Muscle of leg (tissue), 11 donors: ENCODE measurements around the gene SLC22A7. TPM values are rescaled to one million over a fixed set of nuclear protein-coding genes. Genes with fewer than 3 reads are reported as not detected.
"Not testable (repeated sequence)": the region's sequence is repeated elsewhere in the genome, so short reads cannot be mapped to it uniquely, and the experiment has no call there.

ENCODE experiments used
- DNase-seq: peaks from one replicate; pipeline ENCODE4 v3.0.0; 2013
- H3K27ac ChIP-seq: one replicate; pipeline ENCODE4 v1.5.1; 2013; ENCODE audit warnings: mild to moderate bottlenecking, low read length, control low read depth
- H3K27me3 ChIP-seq: one replicate; pipeline ENCODE4 v1.6.1; 2013; ENCODE audit warnings: low read length; ENCODE audit not compliant: control insufficient read depth, insufficient read depth
- H3K36me3 ChIP-seq: one replicate; pipeline ENCODE4 v1.6.1; 2013; ENCODE audit warnings: low read length; ENCODE audit not compliant: control insufficient read depth, insufficient read depth
- H3K4me1 ChIP-seq: one replicate; pipeline ENCODE4 v1.6.1; 2013; ENCODE audit warnings: low read length; ENCODE audit not compliant: control insufficient read depth, insufficient read depth
- H3K4me3 ChIP-seq: one replicate; pipeline ENCODE4 v1.5.1; 2013; ENCODE audit warnings: low read length, control low read depth
- H3K9me3 ChIP-seq: replicated peaks from 2 replicates; pipeline ENCODE4 v1.6.1; 2013; ENCODE audit warnings: low read depth, low read length; ENCODE audit not compliant: control insufficient read depth
- WGBS: methylation state at CpG from one replicate; pipeline ENCODE4 v1.1.5; 2013; ENCODE audit warnings: missing lambda C conversion rate; ENCODE audit not compliant: insufficient coverage; 5-methylcytosine and 5-hydroxymethylcytosine counted together
- polyA plus RNA-seq, 8 donors: library from polyadenylated mRNA; unstranded; fragments of 120-200 nt; gene quantifications; one replicate each; pipeline versions ENCODE4 v1.2.1 to v1.2.3, GENCODE V29; 2013; ENCODE audit warnings: inconsistent platforms in 1 of 8, low replicate concordance in 1 of 8; ENCODE audit not compliant: insufficient read length in 8 of 8, insufficient read depth in 1 of 8
- total RNA-seq: library from RNA; stranded (reverse); fragments of 120-200 nt; gene quantifications from one replicate; pipeline ENCODE4 v1.2.4, GENCODE V29; 2013

The SLC22A7 gene
- total and polyA plus RNA-seq, 9 donors = 0.13 to 0.53 TPM; not detected in 7

DNA sequence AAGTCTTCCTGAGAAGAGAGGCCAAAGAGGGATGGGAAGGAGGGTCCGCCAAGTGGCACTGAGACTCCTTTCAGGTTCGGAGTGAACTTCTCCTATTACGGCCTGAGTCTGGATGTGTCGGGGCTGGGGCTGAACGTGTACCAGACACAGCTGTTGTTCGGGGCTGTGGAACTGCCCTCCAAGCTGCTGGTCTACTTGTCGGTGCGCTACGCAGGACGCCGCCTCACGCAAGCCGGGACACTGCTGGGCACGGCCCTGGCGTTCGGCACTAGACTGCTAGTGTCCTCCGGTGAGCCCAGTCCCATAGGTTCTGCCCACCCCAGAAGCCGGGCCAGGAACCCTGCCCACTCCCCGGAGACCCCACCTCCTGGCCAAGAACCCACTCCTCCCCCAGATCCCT lies 4.1 kb downstream of the SLC22A7 start:
- peaks cover 28% of the 10 kb centered on the region for H3K27me3 ChIP-seq

DNA sequence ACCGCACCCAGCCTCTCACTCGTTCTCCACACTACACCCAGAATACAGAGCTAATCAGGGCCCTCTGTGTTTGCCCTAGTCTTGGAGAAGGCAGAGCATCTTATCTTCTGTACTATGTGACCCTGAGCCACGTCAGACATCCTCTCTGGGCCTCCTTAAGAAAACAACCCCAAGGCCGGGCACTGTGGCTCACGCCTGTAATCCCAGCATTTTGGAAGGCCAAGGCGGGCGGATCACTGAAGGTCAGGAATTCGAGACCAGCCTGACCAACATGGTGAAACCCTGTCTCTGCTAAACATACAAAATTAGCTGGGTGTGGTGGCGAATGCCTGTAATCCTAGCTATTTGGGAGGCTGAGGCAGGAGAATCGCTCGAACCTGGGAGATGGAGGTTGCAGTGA lies 4.9 kb downstream of the SLC22A7 start:
- DNase-seq, H3K27ac ChIP-seq, H3K9me3 ChIP-seq, H3K4me3 ChIP-seq, H3K36me3 ChIP-seq, H3K4me1 ChIP-seq: not testable (repeated sequence)
- peaks cover 35% of the 10 kb centered on the region for H3K27me3 ChIP-seq
- WGBS = 85% methylated on average over 7 of the region's 11 CpGs

More for the DNA sequence above, 4.1 kb downstream of the SLC22A7 start:
- H3K4me3 ChIP-seq = no peak overlapping the region
- no peak overlapping the region for H3K27ac ChIP-seq
- WGBS = 64% methylated on average over 19 of the region's 19 CpGs
- no peaks in the 10 kb centered on the region for H3K9me3 ChIP-seq
- no peaks in the 10 kb centered on the region for H3K36me3 ChIP-seq
- no peaks in the 10 kb centered on the region for H3K4me1 ChIP-seq
- no peak for DNase-seq

DNA sequence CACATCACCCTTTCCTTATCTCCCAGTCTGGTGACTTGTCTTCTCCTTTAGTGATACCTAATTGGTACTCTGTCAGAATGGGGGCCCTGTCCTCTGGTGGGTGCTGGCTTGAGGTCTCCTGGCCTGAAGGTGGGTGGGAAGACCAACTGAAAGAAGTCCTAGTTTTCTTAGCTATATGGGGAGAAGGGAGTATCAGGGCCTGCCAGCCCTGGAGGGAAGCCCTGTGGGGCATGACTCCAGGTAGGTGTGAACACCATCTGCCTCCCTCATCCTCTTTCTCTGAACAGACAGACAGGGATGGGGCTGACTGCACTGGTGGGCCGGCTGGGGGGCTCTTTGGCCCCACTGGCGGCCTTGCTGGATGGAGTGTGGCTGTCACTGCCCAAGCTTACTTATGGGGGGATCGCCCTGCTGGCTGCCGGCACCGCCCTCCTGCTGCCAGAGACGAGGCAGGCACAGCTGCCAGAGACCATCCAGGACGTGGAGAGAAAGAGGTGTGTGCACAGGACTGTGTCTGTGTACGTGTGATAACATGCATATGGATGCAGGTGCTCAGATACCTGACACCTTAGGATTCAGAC lies 5.8 kb downstream of the SLC22A7 start:
- no peak overlapping the region for H3K27ac ChIP-seq
- WGBS = 56% methylated on average over 8 of the region's 8 CpGs
- H3K4me1 ChIP-seq = peaks cover 9% of the 10 kb centered on the region
- H3K27me3 ChIP-seq = peaks cover 37% of the 10 kb centered on the region
- no peaks in the 10 kb centered on the region for H3K36me3 ChIP-seq
- H3K4me3 ChIP-seq = no peak overlapping the region
- no peaks in the 10 kb centered on the region for H3K9me3 ChIP-seq
- DNase-seq = no peak

DNA sequence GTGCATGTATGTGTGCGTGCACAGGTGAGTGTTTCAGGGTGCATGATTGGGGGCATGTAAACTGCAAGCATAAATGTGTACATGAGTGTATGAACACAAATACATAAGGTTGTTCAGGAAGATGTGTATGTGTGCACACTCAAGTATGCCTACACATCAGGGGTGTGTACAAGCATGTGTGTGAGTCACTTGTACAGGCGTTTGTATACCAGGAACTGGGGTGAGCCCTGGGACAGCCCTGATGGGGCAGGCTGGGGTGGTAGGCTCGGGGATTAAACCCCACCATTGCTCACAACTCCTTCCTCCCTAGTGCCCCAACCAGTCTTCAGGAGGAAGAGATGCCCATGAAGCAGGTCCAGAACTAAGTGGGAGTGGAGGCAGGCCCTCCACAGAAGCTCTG lies 6.3 kb downstream of the SLC22A7 start:
- WGBS = 100% methylated on average over 1 of the region's 3 CpGs
- no peaks in the 10 kb centered on the region for H3K9me3 ChIP-seq

DNA sequence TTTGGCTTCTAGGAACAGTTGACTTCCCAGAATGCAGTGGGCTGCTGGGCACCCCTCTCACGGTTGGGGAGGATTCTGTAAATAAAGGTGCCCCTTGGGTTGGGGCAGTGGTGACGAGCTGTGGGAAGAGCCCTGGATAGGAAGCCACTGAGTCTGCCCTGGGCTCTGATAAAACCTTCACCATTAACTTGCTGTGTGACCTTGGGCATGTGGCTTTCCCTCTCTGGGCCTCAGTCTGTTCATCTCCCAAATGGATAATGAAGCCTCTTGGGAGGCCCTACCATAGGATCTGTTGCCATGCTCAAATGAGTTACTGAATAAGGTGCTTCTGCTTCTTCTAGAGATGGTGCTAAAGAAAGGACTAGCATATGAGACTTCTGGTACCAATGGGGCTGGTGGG lies 6.8 kb downstream of the SLC22A7 start:
- H3K9me3 ChIP-seq = no peaks in the 10 kb centered on the region
- H3K4me1 ChIP-seq = peaks cover 13% of the 10 kb centered on the region
- no CpG with 5 or more reads among the region's 2 CpGs for WGBS
- H3K27ac ChIP-seq = no peak overlapping the region
- H3K36me3 ChIP-seq = no peaks in the 10 kb centered on the region
- no peak for DNase-seq
- no peak overlapping the region for H3K4me3 ChIP-seq
- peaks cover 31% of the 10 kb centered on the region for H3K27me3 ChIP-seq

More for the DNA sequence above, 6.3 kb downstream of the SLC22A7 start:
- Histone ChIP-seq H3K4me1 (peaks cover 13% of the 10 kb centered on the region), H3K27me3 (peaks cover 36% of the 10 kb centered on the region), H3K27ac (no peak overlapping the region), H3K36me3 (no peaks in the 10 kb centered on the region), H3K4me3 (no peak overlapping the region)
- no peak for DNase-seq

DNA sequence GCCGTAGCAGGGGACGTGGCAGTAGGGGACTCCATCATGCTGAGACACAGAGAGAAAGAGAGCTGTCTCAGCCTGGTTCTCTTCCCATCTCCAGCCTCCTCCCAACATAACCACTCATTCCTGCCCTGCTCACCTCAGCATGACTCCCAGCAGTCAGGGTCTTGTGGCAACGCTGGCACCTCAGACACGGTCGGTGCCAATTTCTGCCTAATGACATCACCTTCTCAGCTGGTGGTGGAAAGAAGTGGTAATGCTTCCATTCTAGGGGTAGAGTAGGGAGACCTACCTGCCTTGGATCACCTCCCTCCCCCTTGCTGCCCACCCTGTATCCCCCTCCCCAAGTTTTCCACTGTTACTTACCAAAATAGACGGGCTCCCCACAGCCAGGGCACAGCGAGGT lies 8.0 kb downstream of the SLC22A7 start:
- WGBS = no CpG with 5 or more reads among the region's 7 CpGs
- Histone ChIP-seq H3K4me3 (no peak overlapping the region), H3K27me3 (peaks cover 23% of the 10 kb centered on the region), H3K9me3 (no peaks in the 10 kb centered on the region), H3K36me3 (no peaks in the 10 kb centered on the region), H3K4me1 (peaks cover 13% of the 10 kb centered on the region), H3K27ac (no peak overlapping the region)
- DNase-seq = no peak

DNA sequence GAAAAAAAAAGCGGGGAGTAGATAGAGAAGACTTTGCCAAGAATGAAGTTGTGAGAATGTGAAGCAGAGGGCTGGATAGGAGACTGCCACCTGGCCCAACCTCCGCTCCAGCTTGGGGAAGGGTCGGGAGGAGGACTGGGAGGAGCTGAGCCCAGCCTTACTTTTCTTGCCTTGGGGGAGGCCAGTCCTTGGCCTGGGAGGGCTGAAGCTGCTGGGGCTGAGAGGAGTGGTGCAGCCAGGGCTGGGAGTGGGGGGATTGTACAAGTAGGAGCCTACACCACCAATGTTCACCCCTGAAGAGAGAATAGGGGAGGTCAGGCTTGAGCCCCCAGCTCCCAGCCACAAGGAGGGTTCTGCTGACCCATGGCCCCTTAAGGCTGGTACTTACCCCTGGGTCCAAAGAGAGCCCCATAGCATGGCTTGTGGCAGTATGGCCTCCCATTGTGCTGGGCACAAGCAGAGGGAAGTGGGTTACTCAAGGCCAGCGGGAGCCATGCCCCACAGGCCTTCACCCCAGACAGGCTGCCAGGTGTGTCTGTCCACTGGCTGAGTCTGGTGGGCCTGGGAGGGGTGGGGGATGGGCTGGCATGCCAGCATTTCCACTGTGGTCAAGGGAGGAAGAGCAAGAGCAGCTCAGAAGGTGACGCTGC lies 9.5 kb downstream of the SLC22A7 start:
- peaks cover 17% of the 10 kb centered on the region for H3K27me3 ChIP-seq
- peaks cover 13% of the 10 kb centered on the region for H3K4me1 ChIP-seq
- no peak overlapping the region for H3K4me3 ChIP-seq
- DNase-seq = no peak
- no peaks in the 10 kb centered on the region for H3K9me3 ChIP-seq
- no peaks in the 10 kb centered on the region for H3K36me3 ChIP-seq
- WGBS = 71% methylated on average over 4 of the region's 5 CpGs
- no peak overlapping the region for H3K27ac ChIP-seq

DNA sequence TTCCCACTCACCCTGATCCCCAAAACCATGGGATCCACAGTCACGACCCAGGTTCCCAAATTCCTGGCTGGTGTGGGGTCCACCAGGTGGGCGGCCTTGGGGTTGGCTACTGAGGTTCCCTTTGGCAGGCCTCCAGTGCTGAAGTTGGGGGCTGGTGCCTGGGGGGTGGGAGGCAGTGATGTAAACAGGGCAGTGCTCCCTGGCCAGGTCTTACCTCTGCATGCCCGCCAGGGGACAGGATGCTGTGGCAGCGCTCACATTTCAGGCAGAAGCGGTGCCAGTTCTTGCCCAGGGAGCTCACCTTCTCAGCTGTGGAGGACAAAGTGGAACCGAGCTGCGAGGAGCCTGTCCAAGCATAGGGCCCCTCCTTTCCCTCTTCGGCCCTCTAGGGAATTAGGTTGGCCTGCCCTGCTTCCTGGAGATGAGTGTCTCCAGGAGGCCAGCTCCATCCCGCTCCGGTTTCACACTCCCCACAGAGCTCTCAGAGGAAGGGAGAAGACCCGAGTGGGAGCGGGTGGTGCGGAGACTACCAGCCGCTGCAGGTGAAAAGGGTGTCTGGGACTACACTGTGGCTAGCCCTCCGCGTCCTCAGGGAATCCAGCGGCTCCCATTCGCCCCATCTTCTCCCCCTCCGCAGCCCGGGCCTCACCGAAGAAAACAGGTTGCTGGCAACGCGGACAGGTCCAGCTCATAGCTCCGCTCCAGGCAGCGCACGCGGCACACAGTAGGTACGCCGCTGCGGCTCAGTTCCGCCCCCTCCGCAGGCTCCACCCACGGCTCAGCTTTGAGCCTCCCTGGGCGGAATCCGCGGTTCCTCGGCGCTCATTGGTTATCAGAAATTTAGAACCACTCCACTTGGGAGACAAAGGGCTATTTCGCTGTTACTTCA lies 10.3 kb downstream of the SLC22A7 start, which contains the start of gene CRIP3:
Gene CRIP3 (minus strand): TSS at position 726 of the 889 bp plus-strand sequence. CDS start 34 bp downstream, at position 692.
- H3K4me3 ChIP-seq = peak within 1 kb of the TSS; percentile 35
- peak; percentile 78 for DNase-seq
- 6% methylated on average over 34 of the region's 39 CpGs for WGBS
- H3K36me3 ChIP-seq = no peaks in the 10 kb centered on the region
- no peak within 1 kb of the TSS for H3K27ac ChIP-seq
- no peaks in the 10 kb centered on the region for H3K9me3 ChIP-seq
- H3K4me1 ChIP-seq = peaks cover 13% of the 10 kb centered on the region
- peaks cover 17% of the 10 kb centered on the region for H3K27me3 ChIP-seq

DNA sequence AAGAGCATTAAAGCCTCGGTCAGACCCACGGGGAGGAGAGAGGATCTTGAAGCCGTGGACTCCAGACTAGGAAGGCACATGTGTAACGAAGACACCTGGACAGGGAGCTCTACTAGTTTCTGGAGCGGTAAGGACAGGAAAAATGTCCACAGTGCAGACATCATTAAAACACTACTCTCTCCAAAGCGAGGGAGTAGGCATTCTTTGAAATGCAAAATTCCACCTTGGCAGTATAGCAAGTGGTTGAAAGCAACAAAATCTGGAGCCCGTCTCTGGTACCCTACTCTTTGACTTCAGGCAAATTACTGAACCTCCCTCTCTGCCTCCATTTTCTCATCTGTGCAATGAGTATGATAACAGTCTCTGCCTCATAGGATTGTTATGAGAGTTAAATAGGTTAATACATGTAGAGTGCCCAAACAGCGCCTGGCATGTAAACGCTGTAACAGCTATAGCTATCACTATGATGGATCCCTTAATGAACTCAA lies 11.0 kb downstream of the SLC22A7 start:
- Histone ChIP-seq H3K4me3 (peak overlapping the region; percentile 35), H3K36me3 (no peaks in the 10 kb centered on the region), H3K9me3 (no peaks in the 10 kb centered on the region), H3K4me1 (peaks cover 13% of the 10 kb centered on the region), H3K27me3 (peaks cover 17% of the 10 kb centered on the region), H3K27ac (no peak overlapping the region)
- DNase-seq = no peak
- 40% methylated on average over 4 of the region's 9 CpGs for WGBS

DNA sequence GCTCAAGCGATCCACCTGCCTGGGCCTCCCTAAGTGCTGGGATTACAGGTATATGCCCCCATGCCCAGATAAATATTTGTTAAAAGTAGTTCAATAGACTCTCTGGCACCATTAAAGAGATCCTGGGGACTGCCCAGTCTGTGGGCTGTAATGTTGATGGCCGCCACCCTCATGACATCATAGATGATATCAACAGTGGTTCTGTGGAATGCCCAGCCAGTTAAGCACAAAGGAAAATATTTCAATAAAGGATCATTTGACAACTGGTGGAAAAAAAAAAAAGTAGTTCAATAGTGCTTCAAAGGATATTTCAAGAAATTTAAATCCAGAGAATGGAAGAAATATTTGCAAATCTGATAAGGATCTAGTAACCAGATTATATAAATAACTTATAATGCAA lies 12.1 kb downstream of the SLC22A7 start:
- H3K9me3 ChIP-seq = no peaks in the 10 kb centered on the region
- WGBS = no CpG with 5 or more reads among the region's 2 CpGs
- no peak for DNase-seq
- H3K4me1 ChIP-seq = peaks cover 13% of the 10 kb centered on the region
- no peak overlapping the region for H3K27ac ChIP-seq
- no peak overlapping the region for H3K4me3 ChIP-seq
- H3K27me3 ChIP-seq = peaks cover 17% of the 10 kb centered on the region
- no peaks in the 10 kb centered on the region for H3K36me3 ChIP-seq
